B cell (primary cell): ENCODE results near the gene JMJD1C. TPM values are rescaled to one million over a fixed set of nuclear protein-coding genes. Genes with fewer than 3 reads are reported as not detected.
"Not testable (repeated sequence)": the region's sequence is repeated elsewhere in the genome, so short reads cannot be mapped to it uniquely, and the experiment has no call there.

Experiments used
- ATAC-seq: fragments of 200-7000 bp; cut with Tn5 transposase; one replicate; pipeline ENCODE4 v1.10.0; 2021; ENCODE audit warnings: low read depth, mild to moderate bottlenecking, moderate number of reproducible peaks, moderate library complexity
- CTCF ChIA-PET: fragments of 350-600 bp; sonication (Branson Sonifier 250); formaldehyde crosslinking; loops from one replicate; lab custom pipeline; 2021; ENCODE audit warnings: antibody characterized with exemption, inconsistent platforms; lab: Charles Lee
- POLR2A ChIA-PET: fragments of 350-600 bp; sonication (Branson Sonifier 250); formaldehyde crosslinking; loops from one replicate; lab custom pipeline; 2021; ENCODE audit warnings: antibody characterized with exemption; lab: Charles Lee
- DNase-seq: peaks from one replicate; pipeline ENCODE4 v3.0.0; 2013
- H2AFZ ChIP-seq: 2 replicates; pipeline ENCODE4 v1.6.1; 2012; ENCODE audit warnings: mild to moderate bottlenecking, low read depth, low read length; ENCODE audit not compliant: insufficient read depth, poor library complexity, severe bottlenecking
- H3K27ac ChIP-seq, 2 donors: 1 replicate in 1 of 2; 2 replicates in 1 of 2; pipeline ENCODE4 v1.5.1; 2012 to 2013; ENCODE audit warnings: low read length in 2 of 2, mild to moderate bottlenecking in 2 of 2, moderate library complexity in 1 of 2
- H3K27me3 ChIP-seq, 4 experiments: fragments of 200-600 bp in 1 of 4; sonication (generic) in 1 of 4; replicated peaks in 1 of 4; 1 replicate in 2 of 4; 2 replicates in 2 of 4; pipeline versions ENCODE4 v1.6.1 to v1.7.0; 2013 to 2016; ENCODE audit warnings: low read length in 3 of 4, mild to moderate bottlenecking in 2 of 4, mixed read lengths in 1 of 4, moderate library complexity in 1 of 4; ENCODE audit not compliant: insufficient read depth in 4 of 4, control insufficient read depth in 3 of 4; ENCODE audit errors: control extremely low read depth in 1 of 4
- H3K36me3 ChIP-seq, 2 experiments: replicated peaks in 1 of 2; 1 replicate in 1 of 2; 2 replicates in 1 of 2; pipeline versions ENCODE4 v1.6.1 to v1.7.1; 2013; ENCODE audit warnings: low read length in 1 of 2; ENCODE audit not compliant: insufficient read depth in 2 of 2, control insufficient read depth in 1 of 2; ENCODE audit errors: control extremely low read depth in 1 of 2, extremely low read depth in 1 of 2
- H3K4me1 ChIP-seq, 2 donors: fragments of 200-600 bp in 1 of 2; sonication (generic) in 1 of 2; 1 replicate in 1 of 2; 2 replicates in 1 of 2; pipeline versions ENCODE4 v1.5.1 to v1.6.1; 2013 to 2017; ENCODE audit warnings: low read length in 2 of 2; ENCODE audit not compliant: control insufficient read depth in 2 of 2, insufficient read depth in 2 of 2
- H3K4me2 ChIP-seq: replicated peaks from 2 replicates; pipeline ENCODE3; 2012; ENCODE audit warnings: mild to moderate bottlenecking, low read depth, low read length; ENCODE audit not compliant: poor library complexity, severe bottlenecking
- H3K4me3 ChIP-seq, 5 experiments: fragments of 200-600 bp in 1 of 5; sonication (generic) in 1 of 5; 1 replicate in 3 of 5; 2 replicates in 2 of 5; pipeline versions ENCODE4 v1.5.1 to v1.7.0; 2011 to 2016; ENCODE audit warnings: low read length in 4 of 5, mild to moderate bottlenecking in 4 of 5, low read depth in 2 of 5, control low read depth in 1 of 5, moderate library complexity in 1 of 5; ENCODE audit not compliant: insufficient read depth in 1 of 5; ENCODE audit errors: control extremely low read depth in 1 of 5, extremely low read depth in 1 of 5
- H3K79me2 ChIP-seq: fragments of 200-600 bp; sonication (generic); one replicate; pipeline ENCODE4 v1.6.0; 2016; ENCODE audit warnings: low read length; ENCODE audit not compliant: control insufficient read depth, insufficient read depth
- H3K9ac ChIP-seq: fragments of 200-600 bp; sonication (generic); 2 replicates; pipeline ENCODE4 v1.6.1; 2017; ENCODE audit warnings: mild to moderate bottlenecking, low read length, moderate library complexity
- H3K9me3 ChIP-seq, 3 donors: one replicate each; pipeline versions ENCODE4 v1.6.1 to v1.7.1; 2013; ENCODE audit warnings: low read length in 2 of 3; ENCODE audit not compliant: control insufficient read depth in 2 of 3, insufficient read depth in 1 of 3; ENCODE audit errors: control extremely low read depth in 1 of 3
- H4K20me1 ChIP-seq: 2 replicates; pipeline ENCODE4 v1.6.0; 2012; ENCODE audit warnings: mild to moderate bottlenecking, low read length; ENCODE audit not compliant: insufficient read depth, control insufficient read depth, poor library complexity, severe bottlenecking
- H3K27ac Mint-ChIP-seq: one replicate; pipeline ENCODE4 v1.8.0; 2021; ENCODE audit warnings: mixed read lengths
- H3K27me3 Mint-ChIP-seq: one replicate; pipeline ENCODE4 v1.8.0; 2021; ENCODE audit warnings: mixed read lengths
- H3K4me1 Mint-ChIP-seq: one replicate; pipeline ENCODE4 v1.8.0; 2021; ENCODE audit warnings: mixed read lengths
- H3K4me3 Mint-ChIP-seq: one replicate; pipeline ENCODE4 v1.8.0; 2021; ENCODE audit warnings: mixed read lengths
- H3K9me3 Mint-ChIP-seq: one replicate; pipeline ENCODE4 v1.8.0; 2022; ENCODE audit warnings: mixed read lengths; ENCODE audit not compliant: insufficient read depth
- EZH2 ChIP-seq: IDR thresholded peaks from 2 replicates; pipeline ENCODE4 v1.6.1; 2012; ENCODE audit warnings: borderline replicate concordance, low read depth, mild to moderate bottlenecking, moderate library complexity, low read length; ENCODE audit not compliant: insufficient read depth, poor library complexity, severe bottlenecking
- WGBS: methylation state at CpG from one replicate; pipeline ENCODE4 v1.1.5; 2013; ENCODE audit warnings: missing lambda C conversion rate; ENCODE audit not compliant: insufficient coverage; 5-methylcytosine and 5-hydroxymethylcytosine counted together
- intact Hi-C: fragments of 100-400 bp; cut with micrococcal nuclease; formaldehyde crosslinking; loops from one replicate; pipeline ENCODE4 v1.10.0; 2022
- polyA plus RNA-seq: library from polyadenylated mRNA; depleted of rRNA; stranded (reverse); fragments of >200 nt; gene quantifications from 2 replicates; pipeline ENCODE4 v1.2.3, GENCODE V29; 2012
- total RNA-seq, 2 donors: library from RNA; stranded (reverse); fragments of 120-200 nt in 1 of 2; gene quantifications; 1 replicate in 1 of 2; 2 replicates in 1 of 2; pipeline versions ENCODE4 v1.2.3 to v1.2.4, GENCODE V29; 2013 to 2022
- TF ChIP-seq, protein P1 (sequence below): fragments of 200-600 bp; IDR thresholded peaks from one replicate; pipeline ENCODE4 v1.8.0; 2022; ENCODE audit warnings: antibody characterized with exemption, mild to moderate bottlenecking

JMJD1C gene
- total and polyA plus RNA-seq, 2 donors (not counting 1 experiment from before 2014, with no cell fraction given), result 81.8 to 235 TPM

- ATAC-seq (no peak), DNase-seq (no peak)
- Histone ChIP-seq H3K4me3 (no peak overlapping the region), H3K27ac (no peak overlapping the region), H3K9me3 (no peaks in the 10 kb centered on the region), H2AFZ (no peak overlapping the region), H3K9ac (no peak overlapping the region), H3K4me1 (peaks cover 5 to 7% of the 10 kb centered on the region in 2 donors), H3K36me3 (no peaks in the 10 kb centered on the region), H3K27me3 (no peaks in the 10 kb centered on the region), H3K4me2 (peak overlapping the region; percentile 21), H3K79me2 (peaks cover 40% of the 10 kb centered on the region), H4K20me1 (no peaks in the 10 kb centered on the region)
- Mint-ChIP-seq H3K4me1 (peaks cover 19% of the 10 kb centered on the region), H3K27me3 (no peaks in the 10 kb centered on the region), H3K27ac (no peak overlapping the region), H3K4me3 (no peak overlapping the region), H3K9me3 (no peaks in the 10 kb centered on the region)
- TF ChIP-seq, protein P1, sequence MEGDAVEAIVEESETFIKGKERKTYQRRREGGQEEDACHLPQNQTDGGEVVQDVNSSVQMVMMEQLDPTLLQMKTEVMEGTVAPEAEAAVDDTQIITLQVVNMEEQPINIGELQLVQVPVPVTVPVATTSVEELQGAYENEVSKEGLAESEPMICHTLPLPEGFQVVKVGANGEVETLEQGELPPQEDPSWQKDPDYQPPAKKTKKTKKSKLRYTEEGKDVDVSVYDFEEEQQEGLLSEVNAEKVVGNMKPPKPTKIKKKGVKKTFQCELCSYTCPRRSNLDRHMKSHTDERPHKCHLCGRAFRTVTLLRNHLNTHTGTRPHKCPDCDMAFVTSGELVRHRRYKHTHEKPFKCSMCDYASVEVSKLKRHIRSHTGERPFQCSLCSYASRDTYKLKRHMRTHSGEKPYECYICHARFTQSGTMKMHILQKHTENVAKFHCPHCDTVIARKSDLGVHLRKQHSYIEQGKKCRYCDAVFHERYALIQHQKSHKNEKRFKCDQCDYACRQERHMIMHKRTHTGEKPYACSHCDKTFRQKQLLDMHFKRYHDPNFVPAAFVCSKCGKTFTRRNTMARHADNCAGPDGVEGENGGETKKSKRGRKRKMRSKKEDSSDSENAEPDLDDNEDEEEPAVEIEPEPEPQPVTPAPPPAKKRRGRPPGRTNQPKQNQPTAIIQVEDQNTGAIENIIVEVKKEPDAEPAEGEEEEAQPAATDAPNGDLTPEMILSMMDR, result no peak
- no peak for TF ChIP-seq EZH2
- WGBS, result 100% methylated on average over 4 of the region's 5 CpGs
- ChIA-PET POLR2A (no interaction called here), CTCF (interaction anchor here (0.9 to 1.4 kb wide), 3 partner anchors 24 to 325 kb away, joined by 3 to 4 read pairs (median 3); no protein-coding TSS in a partner anchor)
- intact Hi-C loops, result no loop called here
Observed at GRCh38 chr10:63286340-63286739, 179.4 kb downstream of the JMJD1C start.

GRCh38 chr10:63283901-63284300, 181.9 kb downstream of the JMJD1C start:
- H3K36me3 ChIP-seq, H3K27ac ChIP-seq, intact Hi-C loops, H3K9me3 Mint-ChIP-seq, H3K9me3 ChIP-seq, H3K27ac Mint-ChIP-seq, POLR2A ChIA-PET, H3K27me3 ChIP-seq, H3K9ac ChIP-seq, H2AFZ ChIP-seq, H3K4me1 ChIP-seq, H3K4me3 Mint-ChIP-seq, ATAC-seq, H3K4me3 ChIP-seq, H3K4me2 ChIP-seq, H3K27me3 Mint-ChIP-seq, H4K20me1 ChIP-seq, DNase-seq: not testable (repeated sequence)
- H3K4me1 Mint-ChIP-seq, result peaks cover 19% of the 10 kb centered on the region
- H3K79me2 ChIP-seq, result peaks cover 36% of the 10 kb centered on the region
- no CpG with 5 or more reads among the region's 6 CpGs for WGBS
- CTCF ChIA-PET, result interaction anchor here (1.1 to 2.0 kb wide), 2 partner anchors 64 to 68 kb away, joined by 3 to 6 read pairs; no protein-coding TSS in a partner anchor
